ENCODE results near the gene CENPB.

CENPB gene

GRCh38 chr20:3818155-3819151 is 31.9 kb upstream of the CENPB start:
- Mint-ChIP-seq H3K4me3 (peak overlapping the region; percentile 61 to 77 (median 63)), H3K9me3 (no peaks in the 10 kb centered on the region), H3K27ac (peak overlapping the region; percentile 86 to 100 (median 100)), H3K36me3 (ENCODE audit: low read depth) (peaks cover 11% of the 10 kb centered on the region), H3K27me3 (ENCODE audit: low read depth) (peaks cover 3% of the 10 kb centered on the region), H3K4me1 (peaks cover 23% of the 10 kb centered on the region)
- peak; percentile 55 to 69 (median 63) for TF ChIP-seq CTCF (IDR thresholded peaks at IDR 0.05; ENCODE audit: unreplicated experiment in 3 of 3)

- no peak for TF ChIP-seq CTCF (IDR thresholded peaks at IDR 0.05; ENCODE audit: unreplicated experiment in 3 of 3)
- peaks cover 3% of the 10 kb centered on the region for H3K27me3 Mint-ChIP-seq (ENCODE audit: low read depth)
- no peaks in the 10 kb centered on the region for H3K9me3 Mint-ChIP-seq
- H3K4me1 Mint-ChIP-seq, result peaks cover 40% of the 10 kb centered on the region
- no peaks in the 10 kb centered on the region for H3K36me3 Mint-ChIP-seq (ENCODE audit: low read depth)
- H3K4me3 Mint-ChIP-seq, result no peak overlapping the region
- peak overlapping the region in 2 of 3 experiments; percentile 47 to 82 for H3K27ac Mint-ChIP-seq
Measured at GRCh38 chr20:3815703-3816315, 29.3 kb upstream of the CENPB start.

- peak overlapping the region in 1 of 3 experiments; percentile 47 for H3K27ac Mint-ChIP-seq
- no peaks in the 10 kb centered on the region for H3K36me3 Mint-ChIP-seq (ENCODE audit: low read depth)
- no peak overlapping the region for H3K4me3 Mint-ChIP-seq
- no peaks in the 10 kb centered on the region for H3K9me3 Mint-ChIP-seq
- peaks cover 3% of the 10 kb centered on the region for H3K27me3 Mint-ChIP-seq (ENCODE audit: low read depth)
- H3K4me1 Mint-ChIP-seq, result peaks cover 38% of the 10 kb centered on the region
- TF ChIP-seq CTCF (IDR thresholded peaks at IDR 0.05; ENCODE audit: unreplicated experiment in 3 of 3), result no peak
Measured at GRCh38 chr20:3814928-3815495, 28.5 kb upstream of the CENPB start.

- Mint-ChIP-seq H3K4me3 (no peak overlapping the region), H3K27ac (peak overlapping the region in 2 of 3 experiments; percentile 99 to 100), H3K27me3 (ENCODE audit: low read depth) (peaks cover 3% of the 10 kb centered on the region), H3K9me3 (no peaks in the 10 kb centered on the region), H3K36me3 (ENCODE audit: low read depth) (no peaks in the 10 kb centered on the region), H3K4me1 (peaks cover 33% of the 10 kb centered on the region)
- TF ChIP-seq CTCF (IDR thresholded peaks at IDR 0.05; ENCODE audit: unreplicated experiment in 3 of 3), result no peak
Measured at GRCh38 chr20:3813848-3814581, 27.5 kb upstream of the CENPB start.

- H3K4me3 Mint-ChIP-seq, result no peak overlapping the region
- H3K36me3 Mint-ChIP-seq (ENCODE audit: low read depth), result no peaks in the 10 kb centered on the region
- TF ChIP-seq CTCF (IDR thresholded peaks at IDR 0.05; ENCODE audit: unreplicated experiment in 3 of 3), result no peak
- H3K9me3 Mint-ChIP-seq, result no peaks in the 10 kb centered on the region
- H3K27me3 Mint-ChIP-seq (ENCODE audit: low read depth), result peaks cover 3% of the 10 kb centered on the region
- peak overlapping the region in 2 of 3 experiments; percentile 99 to 100 for H3K27ac Mint-ChIP-seq
- H3K4me1 Mint-ChIP-seq, result peaks cover 29% of the 10 kb centered on the region
Measured at GRCh38 chr20:3812975-3813847, 26.7 kb upstream of the CENPB start.
